Prostate gland (tissue), 2 donors: ENCODE results near the gene CHST8. TPM values are rescaled to one million over a fixed set of nuclear protein-coding genes. Genes with fewer than 3 reads are reported as not detected.
"Not testable (repeated sequence)": the region's sequence is repeated elsewhere in the genome, so short reads cannot be mapped to it uniquely, and the experiment has no call there.

Experiments used
- DNase-seq: peaks from one replicate; pipeline ENCODE4 v3.0.0-alpha.2; 2019; ENCODE audit warnings: low spot score
- H3K27ac ChIP-seq, 2 donors: fragments of 200-600 bp; sonication (generic); 2 replicates each; pipeline ENCODE4 v1.5.1; 2017 to 2019
- H3K27me3 ChIP-seq: fragments of 200-600 bp; sonication (generic); replicated peaks from 2 replicates; pipeline ENCODE4 v1.5.1; 2019; ENCODE audit not compliant: insufficient read depth
- H3K36me3 ChIP-seq, 2 donors: fragments of 200-600 bp; sonication (generic); 1 replicate in 1 of 2; 2 replicates in 1 of 2; pipeline versions ENCODE4 v1.5.1 to v1.8.1; 2017 to 2019
- H3K4me1 ChIP-seq: fragments of 200-600 bp; sonication (generic); replicated peaks from 2 replicates; pipeline ENCODE4 v1.5.1; 2019
- H3K4me3 ChIP-seq, 2 donors: fragments of 200-600 bp; sonication (generic); 2 replicates each; pipeline ENCODE4 v1.5.1; 2017 to 2019
- H3K9me3 ChIP-seq: fragments of 200-600 bp; sonication (generic); 2 replicates; pipeline ENCODE4 v1.5.1; 2017
- CTCF ChIP-seq, 4 experiments: fragments of 200-600 bp in 2 of 4; fragments of 450-650 bp in 2 of 4; sonication (generic) in 2 of 4; IDR thresholded peaks; 1 replicate in 3 of 4; 2 replicates in 1 of 4; pipeline ENCODE4 v1.5.1; 2016 to 2019; ENCODE audit warnings: antibody characterized with exemption in 4 of 4, mild to moderate bottlenecking in 2 of 4, moderate library complexity in 2 of 4
- POLR2A ChIP-seq: fragments of 450-650 bp; IDR thresholded peaks from one replicate; pipeline ENCODE4 v1.6.1; 2016; ENCODE audit warnings: antibody characterized with exemption, mild to moderate bottlenecking
- POLR2AphosphoS5 ChIP-seq: sonication (generic); formaldehyde crosslinking; IDR thresholded peaks from one replicate; pipeline ENCODE4 v1.6.1; 2017; ENCODE audit warnings: antibody characterized with exemption
- WGBS: methylation state at CpG from one replicate; pipeline ENCODE4 v1.1.5; 2018; 5-methylcytosine and 5-hydroxymethylcytosine counted together
- intact Hi-C: fragments of 100-400 bp; cut with DNase I; formaldehyde crosslinking; loops from one replicate; pipeline ENCODE4 v1.14.2; 2022
- total RNA-seq, 2 donors: library from RNA; depleted of rRNA; stranded (reverse); fragments of >200 nt; gene quantifications; one replicate each; pipeline ENCODE4 v1.1.0, GENCODE V29; 2016

CHST8 gene
- total RNA-seq, 2 donors from 2014 or later = 1.3 to 2.7 TPM

GRCh38 chr19:33815380-33816340 lies 193.9 kb downstream of the CHST8 start:
- TF ChIP-seq POLR2A (no peak), POLR2AphosphoS5 (no peak), CTCF (IDR thresholded peaks at IDR 0.05) (no peak)
- Histone ChIP-seq H3K9me3 (no peaks in the 10 kb centered on the region), H3K36me3 (no peaks in the 10 kb centered on the region), H3K27ac (no peak overlapping the region), H3K4me1 (peaks cover 5% of the 10 kb centered on the region), H3K27me3 (no peaks in the 10 kb centered on the region), H3K4me3 (no peak overlapping the region)
- WGBS = 61% methylated on average over 15 of the region's 15 CpGs
- intact Hi-C loops = no loop called here
- no peak for DNase-seq

- Histone ChIP-seq H3K27ac (no peak overlapping the region), H3K36me3 (no peaks in the 10 kb centered on the region), H3K9me3 (no peaks in the 10 kb centered on the region), H3K27me3 (no peaks in the 10 kb centered on the region), H3K4me1 (peaks cover 5% of the 10 kb centered on the region), H3K4me3 (no peak overlapping the region)
- DNase-seq = no peak
- intact Hi-C loops = no loop called here
- TF ChIP-seq CTCF (IDR thresholded peaks at IDR 0.05) (no peak), POLR2AphosphoS5 (no peak), POLR2A (no peak)
- 88% methylated on average over 4 of the region's 4 CpGs for WGBS
These were observed 196.7 kb downstream of the CHST8 start for GRCh38 chr19:33818411-33818810.

- H3K9me3 ChIP-seq, intact Hi-C loops, H3K4me3 ChIP-seq, H3K36me3 ChIP-seq, H3K27me3 ChIP-seq, DNase-seq, H3K4me1 ChIP-seq: not testable (repeated sequence)
- H3K27ac ChIP-seq = peak overlapping the region; percentile 65 to 67
- 90% methylated on average over 7 of the region's 7 CpGs for WGBS
These were observed 197.3 kb downstream of the CHST8 start for GRCh38 chr19:33819078-33819477.

GRCh38 chr19:33819506-33819879 lies 197.7 kb downstream of the CHST8 start:
- 43% methylated on average over 10 of the region's 10 CpGs for WGBS
- Histone ChIP-seq H3K36me3 (no peaks in the 10 kb centered on the region), H3K4me1 (peaks cover 5% of the 10 kb centered on the region), H3K27ac (peak overlapping the region; percentile 65 to 67), H3K27me3 (no peaks in the 10 kb centered on the region), H3K4me3 (peak overlapping the region; percentile 4 to 27), H3K9me3 (no peaks in the 10 kb centered on the region)
- no peak for DNase-seq
- intact Hi-C loops = no loop called here
- TF ChIP-seq POLR2A (no peak), CTCF (IDR thresholded peaks at IDR 0.05) (no peak), POLR2AphosphoS5 (no peak)

GRCh38 chr19:33819880-33820781 lies 198.4 kb downstream of the CHST8 start:
- DNase-seq = peak; percentile 89
- H3K27ac ChIP-seq = peak overlapping the region; percentile 65 to 67
- no peaks in the 10 kb centered on the region for H3K27me3 ChIP-seq
- intact Hi-C loops = no loop called here
- WGBS = 3% methylated on average over 45 of the region's 61 CpGs
- H3K4me1 ChIP-seq = peaks cover 3% of the 10 kb centered on the region
- TF ChIP-seq POLR2AphosphoS5 (peak; percentile 76), CTCF (IDR thresholded peaks at IDR 0.05) (peak in 1 of 4 experiments; percentile 6), POLR2A (no peak)
- H3K9me3 ChIP-seq = no peaks in the 10 kb centered on the region
- peak overlapping the region; percentile 4 to 27 for H3K4me3 ChIP-seq
- no peaks in the 10 kb centered on the region for H3K36me3 ChIP-seq
